GM21515 (cell line): ENCODE results near the gene CDKN3.
A peak's percentile ranks its signal among the peaks of the same experiment; 100 is the strongest.
"Not testable (repeated sequence)": the region's sequence is repeated elsewhere in the genome, so short reads cannot be mapped to it uniquely, and the experiment has no call there.

ENCODE experiments used
- ATAC-seq: cut with Tn5 transposase; IDR thresholded peaks from one replicate; pipeline ENCODE4 v1.9.1; 2021; ENCODE audit not compliant: unreplicated experiment

The CDKN3 gene

GRCh38 chr14:54420478-54421142, 23.8 kb downstream of the CDKN3 start:
- no peak for ATAC-seq

GRCh38 chr14:54423991-54424390, 27.2 kb downstream of the CDKN3 start:
- ATAC-seq = no peak

GRCh38 chr14:54424479-54424901, 27.7 kb downstream of the CDKN3 start:
- no peak for ATAC-seq

- ATAC-seq = no peak
Observed at GRCh38 chr14:54425068-54425467, 28.3 kb downstream of the CDKN3 start.

GRCh38 chr14:54425537-54426274, 28.9 kb downstream of the CDKN3 start:
- no peak for ATAC-seq

GRCh38 chr14:54427871-54428270, 31.1 kb downstream of the CDKN3 start:
- ATAC-seq = no peak

GRCh38 chr14:54428527-54428926, 31.7 kb downstream of the CDKN3 start:
- ATAC-seq = no peak

- ATAC-seq = peak; percentile 47
Observed at GRCh38 chr14:54435500-54435981, 38.7 kb downstream of the CDKN3 start.

GRCh38 chr14:54437954-54438353, 41.1 kb downstream of the CDKN3 start:
- not testable (repeated sequence) for ATAC-seq

GRCh38 chr14:54438703-54439102, 41.9 kb downstream of the CDKN3 start:
- ATAC-seq = no peak

- no peak for ATAC-seq
Observed at GRCh38 chr14:54440037-54440436, 43.2 kb downstream of the CDKN3 start.

GRCh38 chr14:54440476-54440872, 43.7 kb downstream of the CDKN3 start:
- no peak for ATAC-seq

- peak; percentile 95 for ATAC-seq
Observed at GRCh38 chr14:54440873-54441868, 44.4 kb downstream of the CDKN3 start, which contains the start of gene CNIH1. CNIH1 (minus strand) TSS chr14:54441374; CDS start chr14:54441327, 47 bp downstream.

- not testable (repeated sequence) for ATAC-seq
Observed at GRCh38 chr14:54442961-54443360, 46.2 kb downstream of the CDKN3 start.

- ATAC-seq = no peak
Observed at GRCh38 chr14:54443981-54444380, 47.2 kb downstream of the CDKN3 start.

GRCh38 chr14:54444681-54445080, 47.9 kb downstream of the CDKN3 start:
- ATAC-seq = no peak

- ATAC-seq = no peak
Observed at GRCh38 chr14:54446161-54446693, 49.4 kb downstream of the CDKN3 start.

GRCh38 chr14:54447231-54447692, 50.5 kb downstream of the CDKN3 start:
- ATAC-seq = no peak

- peak; percentile 54 for ATAC-seq
Observed at GRCh38 chr14:54450535-54450934, 53.7 kb downstream of the CDKN3 start.

- ATAC-seq = no peak
Observed at GRCh38 chr14:54451121-54451601, 54.4 kb downstream of the CDKN3 start.
